ENCODE results near the gene RCL1.

Gene RCL1

GRCh38 chr9:4838189-4838546 lies 45.4 kb downstream of the RCL1 start:
- TF ChIP-seq SIN3A (IDR thresholded peaks at IDR 0.05; ENCODE audit: borderline replicate concordance, insufficient read depth, low read length) (no peak), REST (IDR thresholded peaks at IDR 0.05; ENCODE audit: insufficient read depth in 1 of 2, low read depth in 2 of 2, low read length in 2 of 2) (no peak), POLR2AphosphoS5 (IDR thresholded peaks at IDR 0.05; ENCODE audit: low read depth, low read length) (no peak), TAF1 (IDR thresholded peaks at IDR 0.05; ENCODE audit: borderline replicate concordance, insufficient read depth, low read length) (no peak), FOXP2 (optimal IDR thresholded peaks at IDR 0.05; ENCODE audit: borderline replicate concordance, extremely low read depth, extremely low read length, insufficient read depth) (no peak)

GRCh38 chr9:4839470-4839912 lies 46.7 kb downstream of the RCL1 start:
- TF ChIP-seq TAF1 (IDR thresholded peaks at IDR 0.05; ENCODE audit: borderline replicate concordance, insufficient read depth, low read length) = no peak
- TF ChIP-seq FOXP2 (optimal IDR thresholded peaks at IDR 0.05; ENCODE audit: borderline replicate concordance, extremely low read depth, extremely low read length, insufficient read depth) = no peak
- TF ChIP-seq SIN3A (IDR thresholded peaks at IDR 0.05; ENCODE audit: borderline replicate concordance, insufficient read depth, low read length) = no peak
- no peak for TF ChIP-seq REST (IDR thresholded peaks at IDR 0.05; ENCODE audit: insufficient read depth in 1 of 2, low read depth in 2 of 2, low read length in 2 of 2)
- TF ChIP-seq POLR2AphosphoS5 (IDR thresholded peaks at IDR 0.05; ENCODE audit: low read depth, low read length) = no peak

- no peak for TF ChIP-seq TAF1 (IDR thresholded peaks at IDR 0.05; ENCODE audit: borderline replicate concordance, insufficient read depth, low read length)
- TF ChIP-seq POLR2AphosphoS5 (IDR thresholded peaks at IDR 0.05; ENCODE audit: low read depth, low read length) = no peak
- no peak for TF ChIP-seq FOXP2 (optimal IDR thresholded peaks at IDR 0.05; ENCODE audit: borderline replicate concordance, extremely low read depth, extremely low read length, insufficient read depth)
- TF ChIP-seq REST (IDR thresholded peaks at IDR 0.05; ENCODE audit: insufficient read depth in 1 of 2, low read depth in 2 of 2, low read length in 2 of 2) = no peak
- TF ChIP-seq SIN3A (IDR thresholded peaks at IDR 0.05; ENCODE audit: borderline replicate concordance, insufficient read depth, low read length) = no peak
Measured at GRCh38 chr9:4840018-4840417, 47.3 kb downstream of the RCL1 start.

GRCh38 chr9:4842213-4842612 lies 49.5 kb downstream of the RCL1 start:
- TF ChIP-seq REST (IDR thresholded peaks at IDR 0.05; ENCODE audit: insufficient read depth in 1 of 2, low read depth in 2 of 2, low read length in 2 of 2) (no peak), FOXP2 (optimal IDR thresholded peaks at IDR 0.05; ENCODE audit: borderline replicate concordance, extremely low read depth, extremely low read length, insufficient read depth) (no peak), TAF1 (IDR thresholded peaks at IDR 0.05; ENCODE audit: borderline replicate concordance, insufficient read depth, low read length) (no peak), POLR2AphosphoS5 (IDR thresholded peaks at IDR 0.05; ENCODE audit: low read depth, low read length) (no peak), SIN3A (IDR thresholded peaks at IDR 0.05; ENCODE audit: borderline replicate concordance, insufficient read depth, low read length) (no peak)

GRCh38 chr9:4842734-4843133 lies 50.0 kb downstream of the RCL1 start:
- TF ChIP-seq POLR2AphosphoS5 (IDR thresholded peaks at IDR 0.05; ENCODE audit: low read depth, low read length) (no peak), REST (IDR thresholded peaks at IDR 0.05; ENCODE audit: insufficient read depth in 1 of 2, low read depth in 2 of 2, low read length in 2 of 2) (no peak), FOXP2 (optimal IDR thresholded peaks at IDR 0.05; ENCODE audit: borderline replicate concordance, extremely low read depth, extremely low read length, insufficient read depth) (no peak), TAF1 (IDR thresholded peaks at IDR 0.05; ENCODE audit: borderline replicate concordance, insufficient read depth, low read length) (no peak), SIN3A (IDR thresholded peaks at IDR 0.05; ENCODE audit: borderline replicate concordance, insufficient read depth, low read length) (no peak)

All from PFSK-1 (cell line).